Pulmonary artery endothelial cell (primary cell): ENCODE results near the gene PIGR. TPM values are rescaled to one million over a fixed set of nuclear protein-coding genes. Genes with fewer than 3 reads are reported as not detected.

ENCODE experiments used
- DNase-seq: peaks from one replicate; pipeline ENCODE4 v3.0.0-alpha.2; 2011; ENCODE audit warnings: low read depth, low spot score
- total RNA-seq: library from RNA; depleted of rRNA; stranded (reverse); fragments of >200 nt; gene quantifications from 2 replicates; pipeline ENCODE4 v1.2.3, GENCODE V29; 2014

Gene PIGR
- total RNA-seq, 1 donor from 2014 or later, result not detected

DNA sequence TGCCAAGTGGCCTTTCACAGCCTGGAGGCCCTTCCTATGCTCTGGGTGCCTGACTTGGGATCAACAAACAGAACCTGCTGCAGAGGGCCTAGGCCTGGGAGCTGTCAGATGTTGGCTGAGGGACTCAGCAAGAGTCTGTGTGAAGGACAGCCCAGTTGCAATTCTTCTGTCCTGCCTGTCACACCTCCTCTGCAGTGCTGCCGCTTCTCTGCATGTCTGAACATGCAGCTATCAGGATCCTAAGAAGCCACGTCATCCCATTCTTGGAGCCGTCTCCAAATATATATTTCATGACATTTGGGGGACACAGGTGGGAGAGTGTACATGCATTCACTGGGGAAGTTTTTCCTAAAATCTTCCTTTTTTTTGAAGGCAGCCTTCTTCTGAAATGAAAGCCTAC lies 15.4 kb upstream of the PIGR start:
- no peak for DNase-seq

DNA sequence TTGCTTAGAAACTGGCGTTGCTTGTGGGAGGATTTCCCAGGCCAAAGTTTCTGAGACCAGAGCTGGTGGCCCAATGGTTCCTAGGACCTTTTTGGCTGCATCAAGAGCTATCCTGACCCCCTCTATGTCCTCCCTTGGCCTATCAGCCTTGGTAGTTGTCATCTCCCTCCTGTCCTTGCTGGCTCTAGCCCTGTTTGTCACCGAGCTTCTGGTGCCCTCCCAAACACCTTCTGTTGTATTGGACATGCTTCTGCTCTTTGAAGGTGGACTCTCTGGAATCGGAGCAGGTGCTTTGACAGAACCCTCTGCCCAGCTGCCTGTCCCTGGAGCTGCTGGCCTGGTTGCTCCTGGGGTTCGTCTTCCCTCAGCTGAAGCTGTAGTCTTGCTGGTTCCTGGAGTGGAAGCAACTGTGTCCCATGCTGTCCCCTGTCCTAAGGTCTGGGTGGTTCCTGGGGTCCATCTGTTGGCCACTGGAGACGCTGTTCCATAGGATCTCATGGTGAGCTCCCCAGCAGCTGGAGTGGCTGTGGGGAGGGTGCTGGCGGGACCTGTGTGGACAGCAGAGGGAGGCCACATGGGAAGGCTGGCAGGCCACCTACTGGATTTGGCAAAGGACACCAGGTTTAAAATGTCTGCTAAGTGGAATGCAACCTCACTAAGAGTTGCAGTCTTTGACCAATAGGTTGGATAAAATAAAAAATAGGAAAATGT lies 14.6 kb upstream of the PIGR start:
- no peak for DNase-seq

DNA sequence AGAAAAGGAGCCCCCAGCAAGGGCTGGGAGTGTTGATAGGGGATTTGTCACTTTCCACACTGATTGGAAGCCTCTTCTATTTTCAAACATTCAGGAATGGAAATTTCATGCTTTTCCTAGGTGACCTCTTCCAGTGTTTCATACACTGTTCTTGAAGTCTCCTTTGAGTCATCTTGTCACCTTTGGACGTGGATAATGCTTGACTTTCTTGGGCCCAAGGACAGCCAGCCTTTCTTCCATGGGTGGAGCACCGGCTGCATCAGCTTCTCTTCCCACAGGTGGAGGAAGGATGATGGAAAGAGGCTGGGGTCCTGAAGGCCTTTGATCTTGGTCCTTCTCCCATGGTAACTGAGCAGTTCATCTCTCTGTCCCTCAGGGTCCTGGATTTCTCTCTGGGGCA lies 11.9 kb upstream of the PIGR start:
- no peak for DNase-seq

DNA sequence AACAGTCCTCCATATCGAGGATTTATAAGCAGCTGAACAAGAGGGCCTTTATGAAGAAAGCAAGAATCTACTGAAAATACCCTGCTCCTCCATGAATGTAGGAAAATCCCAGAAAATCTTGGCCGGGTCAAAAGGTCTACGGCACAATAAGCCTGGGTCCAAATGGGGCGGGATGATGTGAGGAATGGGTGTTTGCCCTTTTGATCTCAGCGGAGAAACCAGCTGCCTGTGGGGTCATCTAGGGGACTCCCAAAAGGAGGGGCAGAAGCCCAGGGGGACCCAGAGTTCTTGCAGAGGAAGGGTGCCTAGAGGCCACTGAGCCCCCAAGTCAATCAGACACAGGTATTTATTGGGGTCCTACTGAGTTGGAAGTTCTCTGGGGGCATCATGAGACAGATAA lies 11.4 kb upstream of the PIGR start:
- no peak for DNase-seq

DNA sequence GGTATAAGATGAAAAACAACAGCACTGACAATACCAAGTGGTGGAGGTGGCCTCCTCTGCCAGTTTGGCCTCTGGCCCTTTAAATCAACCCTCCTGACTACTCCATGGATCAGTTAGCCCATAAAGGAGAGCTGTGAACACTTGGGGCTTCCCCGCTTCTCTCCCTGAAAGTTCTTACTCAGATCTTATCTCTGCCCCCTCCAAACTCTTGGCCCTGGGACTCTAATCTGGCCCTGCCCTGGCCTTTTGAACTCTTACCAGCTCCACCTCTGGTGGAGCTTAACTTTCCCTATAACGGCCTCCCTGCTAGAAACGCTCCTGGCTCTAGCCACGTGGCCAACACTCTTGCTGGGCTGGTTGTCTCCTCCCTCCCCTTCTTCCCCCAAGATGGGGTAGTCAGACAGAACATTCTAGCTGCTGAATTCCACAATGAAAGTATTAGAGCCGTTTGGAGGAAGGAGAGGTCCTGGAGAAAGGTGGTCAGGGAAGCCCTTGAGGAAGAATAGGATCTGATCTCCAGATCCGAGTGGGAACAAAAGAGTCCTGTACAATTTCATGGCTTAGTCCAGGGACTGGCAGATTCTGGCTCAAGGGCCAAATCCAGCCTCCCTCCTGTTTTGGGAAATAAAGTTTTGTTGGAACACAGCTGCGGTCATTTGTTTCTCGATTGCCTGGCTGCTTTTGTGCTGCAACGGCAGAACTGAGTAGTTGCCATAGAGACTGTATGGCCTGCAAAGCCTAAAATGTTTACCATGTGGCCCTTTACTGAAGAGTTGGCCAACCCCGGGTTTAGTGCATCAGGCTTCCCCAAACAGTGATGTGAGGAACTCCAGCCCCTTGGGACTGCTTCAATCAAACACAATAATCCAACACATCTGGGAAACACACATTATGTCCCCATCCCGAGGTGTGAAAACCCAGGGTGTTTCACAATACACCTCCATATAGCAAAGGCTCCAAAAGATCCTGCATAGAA lies 9.5 kb upstream of the PIGR start:
- DNase-seq, result no peak

DNA sequence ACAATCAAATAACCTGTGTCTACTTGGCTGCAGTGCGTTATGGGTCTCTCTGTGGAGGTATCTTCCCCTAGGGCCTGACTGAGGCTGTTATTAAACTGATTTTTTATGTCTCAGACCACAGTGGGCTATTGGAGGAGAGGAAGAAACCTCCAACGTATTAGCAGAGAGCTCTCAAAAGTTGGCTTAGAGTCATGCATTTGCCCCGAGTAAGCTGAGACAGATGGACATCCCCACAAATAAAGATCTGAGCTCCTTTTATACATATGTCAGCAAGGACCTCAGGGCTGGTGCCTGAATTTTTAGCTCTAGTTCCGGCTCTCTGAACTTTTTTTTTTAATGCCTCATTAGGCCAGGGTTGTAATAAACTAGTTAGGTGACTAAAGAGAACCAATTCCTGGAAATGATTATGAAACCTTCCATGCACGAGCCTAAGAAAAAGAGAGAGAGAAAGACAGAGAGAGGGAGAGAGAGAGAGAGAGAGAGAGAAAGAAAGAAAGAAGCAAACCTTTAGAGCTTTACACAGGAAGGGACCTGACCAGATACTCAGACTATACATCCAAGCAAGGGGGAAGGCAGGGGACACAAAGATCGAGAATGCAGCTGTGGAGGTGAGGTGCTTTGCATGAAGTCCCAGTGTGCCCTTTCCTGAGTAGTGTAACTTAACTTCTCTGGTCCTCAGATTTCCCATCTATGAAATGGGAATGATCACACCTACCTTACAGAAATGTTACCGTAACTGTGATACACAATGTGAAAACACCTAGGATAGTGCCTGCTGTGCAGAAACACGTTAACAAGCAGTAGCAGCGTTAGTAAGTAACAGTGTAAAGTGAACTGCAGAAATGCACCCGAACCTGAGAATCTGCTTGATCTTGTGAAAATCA lies 8.4 kb upstream of the PIGR start:
- DNase-seq, result no peak

DNA sequence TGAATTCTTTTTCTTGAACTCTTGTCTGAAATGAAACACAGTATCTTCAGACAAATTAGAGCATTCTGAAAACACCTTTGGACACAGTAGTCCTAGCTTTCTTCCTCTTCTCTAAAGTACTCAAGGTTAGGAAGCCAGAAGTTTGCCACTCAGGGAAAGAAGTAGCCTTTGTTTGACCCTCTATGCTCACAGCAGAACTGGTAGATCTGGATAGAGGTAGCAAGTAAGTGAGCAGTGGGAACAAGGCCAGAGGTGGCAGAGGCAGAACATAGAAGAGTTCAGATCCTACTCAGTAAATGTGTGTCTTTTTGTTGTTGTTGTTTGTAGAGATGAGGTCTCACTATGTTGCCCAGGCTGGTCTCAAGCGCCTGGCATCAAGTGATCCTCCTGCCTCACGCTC lies 7.4 kb upstream of the PIGR start:
- no peak for DNase-seq

DNA sequence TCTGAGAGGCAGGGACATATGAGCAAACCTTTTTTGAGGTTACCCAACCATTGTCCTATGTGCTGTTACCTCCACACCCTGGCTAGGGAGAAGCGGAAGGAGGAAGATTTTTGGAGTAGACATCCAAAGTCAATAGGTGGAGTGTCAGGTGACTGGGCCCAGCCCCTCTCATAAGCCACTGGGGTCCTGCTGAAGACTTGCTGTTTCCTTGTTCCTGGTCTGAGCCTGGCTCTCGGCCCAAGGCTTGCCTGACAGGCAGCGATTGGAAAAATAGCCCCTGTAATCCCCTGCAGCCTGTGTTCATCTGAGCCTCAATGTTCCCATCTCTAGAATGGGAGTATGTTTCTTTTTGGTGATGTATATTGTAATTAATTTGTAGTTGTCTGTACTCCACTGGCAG lies 6.9 kb upstream of the PIGR start:
- DNase-seq, result no peak

DNA sequence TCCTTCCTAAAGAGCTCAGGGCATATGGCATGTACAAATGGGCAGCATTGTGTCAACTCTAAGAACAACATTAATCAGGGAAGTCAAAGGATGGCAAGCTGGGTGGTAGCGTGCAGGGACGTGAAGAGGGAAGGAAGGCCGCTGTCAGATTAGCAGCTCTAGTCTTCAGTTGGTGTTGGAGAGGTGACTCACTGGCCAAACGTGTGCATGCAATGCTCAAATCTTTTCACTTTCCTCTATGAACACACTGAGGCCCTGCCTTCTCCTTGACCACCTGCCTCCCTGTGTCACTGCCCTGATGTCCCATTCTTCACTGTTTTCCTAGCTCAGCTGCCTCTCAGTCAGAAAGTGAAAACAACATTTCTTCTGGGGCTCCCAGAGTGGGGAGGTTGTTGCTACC lies 5.9 kb upstream of the PIGR start:
- no peak for DNase-seq

DNA sequence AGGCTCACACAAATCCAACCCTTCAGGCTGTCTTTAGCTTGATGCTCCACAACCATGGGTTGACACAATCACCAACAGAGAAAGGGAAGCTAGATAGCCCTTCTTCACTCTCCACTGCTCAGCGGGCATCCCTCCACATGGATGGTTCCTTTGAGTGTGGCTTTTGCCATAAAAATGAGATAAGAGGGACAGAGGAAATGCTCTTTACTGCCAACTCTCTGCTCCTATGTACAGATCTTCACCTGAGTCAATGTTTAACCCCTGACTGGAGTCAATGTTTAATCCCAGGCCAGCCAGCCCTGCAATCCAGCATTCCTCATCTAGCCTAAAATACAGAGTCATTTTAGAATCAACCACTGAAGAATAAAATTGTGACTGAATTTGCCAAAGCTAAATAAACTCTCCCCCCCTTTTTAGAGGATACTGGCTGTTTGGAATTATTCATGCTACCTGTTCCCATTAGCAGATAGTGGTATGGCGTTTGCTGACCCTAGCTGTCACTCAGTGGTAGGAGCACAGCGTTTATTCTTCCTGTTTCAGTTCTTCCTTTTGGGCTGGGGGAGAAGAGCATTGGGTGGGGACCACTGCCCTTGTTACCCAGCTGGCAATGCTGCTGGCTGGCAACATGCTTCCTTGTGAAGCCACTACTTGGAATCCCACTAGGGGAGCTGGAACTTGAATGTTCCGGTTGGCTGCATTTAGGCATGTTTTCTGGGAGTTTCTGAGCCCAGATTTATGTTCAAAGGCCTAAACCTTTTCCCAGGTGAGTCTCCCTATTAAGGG lies 5.2 kb upstream of the PIGR start:
- no peak for DNase-seq

DNA sequence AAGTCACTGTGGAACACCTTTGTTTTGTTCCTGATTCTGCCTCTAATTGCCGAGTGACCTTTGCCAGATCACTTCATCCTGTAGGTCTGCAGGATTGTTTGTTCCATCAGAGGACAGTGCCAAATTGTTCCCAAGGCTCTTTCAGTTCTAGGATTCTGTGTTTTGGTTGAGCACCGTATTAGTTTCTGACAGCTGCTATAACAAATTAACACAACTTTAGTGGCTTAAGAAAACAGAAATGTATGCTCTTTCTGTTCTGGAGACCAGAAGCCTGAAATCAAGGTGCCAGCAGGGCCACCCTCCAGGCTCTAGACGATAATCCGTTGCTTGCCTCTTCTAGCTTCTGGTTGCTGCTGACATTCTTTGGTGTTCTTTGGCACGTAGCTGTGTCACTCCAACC lies 3.4 kb upstream of the PIGR start:
- DNase-seq, result no peak

DNA sequence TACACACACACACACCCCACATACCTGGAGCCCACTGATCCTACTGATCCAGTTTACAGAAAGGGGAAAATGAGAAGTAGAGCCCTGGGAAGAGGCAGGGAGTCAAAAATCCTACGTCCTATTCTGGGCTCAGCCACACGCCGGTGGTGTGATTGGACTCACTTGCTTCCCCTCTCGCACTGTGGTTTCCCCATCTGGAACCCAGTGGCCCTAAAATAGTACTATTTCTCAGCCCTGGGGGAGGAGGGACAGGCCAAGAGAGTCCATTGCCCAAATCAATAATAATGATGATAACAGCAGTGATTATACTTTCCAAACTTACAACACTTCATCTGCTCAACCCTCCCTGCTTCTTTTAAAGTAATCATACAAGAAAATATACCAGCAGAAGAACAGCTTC lies 2.9 kb upstream of the PIGR start:
- no peak for DNase-seq

DNA sequence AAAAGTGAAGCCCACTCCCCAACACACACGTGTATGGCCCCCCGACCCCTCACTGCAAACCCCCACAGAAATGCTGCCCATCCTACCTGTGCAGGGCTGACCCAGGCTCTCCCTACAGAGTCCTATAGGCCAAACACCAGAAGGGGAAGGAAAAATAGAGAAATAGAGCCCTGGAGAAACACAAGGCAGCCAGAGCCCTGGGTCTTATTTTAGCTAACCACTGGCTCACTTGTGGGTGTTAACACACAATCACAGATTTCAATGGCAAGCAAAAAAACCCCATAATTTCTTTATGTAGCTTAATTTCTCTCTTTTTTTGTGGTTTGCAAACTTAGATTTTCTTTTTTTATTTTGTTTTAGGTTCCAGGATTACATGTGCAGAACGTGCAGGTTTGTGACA lies 989 bp upstream of the PIGR start:
- no peak for DNase-seq

DNA sequence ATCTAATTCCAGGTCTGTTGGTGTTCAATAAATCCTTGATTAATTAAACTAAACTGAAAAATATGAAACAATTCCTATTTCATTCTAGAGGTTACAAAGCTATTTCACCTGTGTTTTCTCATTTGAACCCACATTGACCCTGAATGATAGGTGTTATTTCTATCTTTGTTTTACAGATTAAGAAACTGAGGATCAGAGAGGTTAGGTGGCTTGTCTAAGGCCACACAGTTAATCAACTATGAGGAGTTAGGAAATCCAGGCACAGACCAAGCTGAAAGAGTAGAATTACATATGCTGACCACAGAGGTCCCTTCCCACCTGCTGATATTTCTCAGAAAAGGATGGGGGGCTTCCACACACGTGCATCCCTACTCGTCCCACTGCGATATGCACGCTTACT lies 487 bp downstream of the PIGR start:
- DNase-seq, result no peak

DNA sequence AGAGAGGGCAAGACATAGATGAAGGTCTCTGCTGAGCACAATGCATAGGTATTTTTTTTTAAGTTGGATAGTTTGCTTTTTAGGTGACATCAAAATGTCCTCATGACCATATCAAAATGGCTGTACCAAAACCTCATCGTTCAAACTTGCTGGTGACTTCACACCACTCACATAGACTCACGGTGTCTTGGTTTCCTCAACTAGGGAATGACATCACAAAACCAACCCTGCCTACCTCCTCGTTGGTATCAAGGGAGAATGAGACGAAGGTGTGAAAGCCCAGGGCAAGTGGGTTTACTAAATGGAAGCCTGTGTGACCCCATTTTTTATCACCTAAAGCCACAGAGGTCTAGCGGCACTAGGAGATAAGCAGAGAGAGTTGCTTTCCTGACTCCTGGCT lies 1.6 kb downstream of the PIGR start:
- no peak for DNase-seq

DNA sequence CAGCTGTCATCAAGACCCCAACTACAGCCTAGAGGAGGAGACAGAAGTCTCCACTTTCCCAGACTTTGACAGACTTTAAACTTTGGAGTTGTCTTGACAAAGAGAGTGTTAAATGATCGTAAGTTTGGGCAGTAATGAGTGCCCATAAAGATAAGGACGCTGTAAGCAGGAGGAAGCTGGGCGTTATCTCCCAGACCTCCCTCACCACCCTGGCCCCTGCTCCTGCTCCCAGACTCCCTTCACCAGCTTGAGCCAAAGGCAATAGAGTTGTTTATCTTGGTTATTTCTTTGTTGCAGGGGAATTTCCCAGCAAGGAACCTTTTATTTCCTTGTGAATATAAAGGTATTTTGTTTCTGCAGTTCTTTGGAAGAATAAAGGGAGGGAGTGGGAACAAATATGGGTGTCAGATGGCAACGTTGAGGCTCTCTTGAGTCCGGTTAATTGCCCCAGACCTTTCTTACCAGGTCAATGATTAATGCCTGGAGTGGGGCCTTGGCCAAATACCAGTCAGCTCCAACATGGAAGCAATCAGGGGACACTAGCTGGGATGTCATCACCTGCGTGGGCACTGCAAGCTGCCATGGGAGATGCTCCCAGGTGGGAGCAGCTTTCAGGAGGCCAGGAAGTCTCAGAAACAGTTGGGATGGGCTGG lies 4.4 kb downstream of the PIGR start:
- DNase-seq, result no peak

DNA sequence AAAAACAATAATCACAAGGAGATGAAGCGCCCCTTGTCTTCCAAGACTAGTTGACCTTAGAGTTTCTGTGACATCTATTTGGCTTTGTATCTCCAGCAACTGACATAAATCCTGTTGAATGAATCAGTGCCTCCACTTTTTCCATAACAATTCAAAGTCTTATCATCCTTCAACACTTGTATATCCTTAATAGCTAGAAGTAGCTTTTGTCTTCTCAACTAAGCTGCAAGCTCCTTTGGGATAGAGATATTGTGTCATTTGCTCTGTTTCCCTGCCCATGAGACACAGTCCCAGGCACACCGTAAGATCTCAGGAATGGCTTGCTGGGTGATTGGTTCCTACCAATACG lies 5.7 kb downstream of the PIGR start:
- DNase-seq, result no peak

DNA sequence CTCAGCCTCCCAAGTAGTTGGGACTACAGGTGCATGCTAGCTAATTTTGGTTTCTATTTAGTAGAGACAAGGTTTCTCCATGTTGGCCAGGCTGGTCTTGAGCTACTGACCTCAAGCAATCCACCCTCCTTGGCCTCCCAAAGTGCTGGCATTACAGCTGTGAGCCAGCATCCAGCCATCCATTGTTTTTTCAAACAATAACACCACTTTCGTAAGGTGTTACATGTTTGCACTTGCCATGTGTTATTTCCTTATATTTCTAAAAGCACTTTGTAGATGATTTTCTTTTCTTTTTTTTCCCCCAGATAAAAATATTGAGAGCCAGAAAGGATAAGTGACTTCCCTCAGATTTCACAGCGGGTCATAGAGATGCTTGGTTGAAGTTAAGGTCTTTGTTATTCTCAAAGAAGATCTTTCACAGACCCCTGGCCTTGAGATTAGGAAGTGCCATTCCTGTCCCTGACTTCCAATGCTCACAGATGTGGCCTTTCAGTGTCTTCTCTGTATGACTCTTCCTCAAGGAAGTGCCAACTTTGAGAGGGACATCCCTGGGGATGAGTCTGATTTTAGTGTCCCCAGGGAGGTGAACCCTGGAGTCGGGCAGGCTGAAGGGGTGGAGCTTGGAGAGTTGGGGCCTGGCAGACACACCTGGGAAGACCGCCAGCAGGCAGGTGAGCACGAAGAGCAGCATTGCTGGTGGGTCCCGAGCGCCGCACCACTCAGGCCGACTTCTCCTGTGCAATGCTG lies 6.3 kb downstream of the PIGR start:
- DNase-seq, result no peak

DNA sequence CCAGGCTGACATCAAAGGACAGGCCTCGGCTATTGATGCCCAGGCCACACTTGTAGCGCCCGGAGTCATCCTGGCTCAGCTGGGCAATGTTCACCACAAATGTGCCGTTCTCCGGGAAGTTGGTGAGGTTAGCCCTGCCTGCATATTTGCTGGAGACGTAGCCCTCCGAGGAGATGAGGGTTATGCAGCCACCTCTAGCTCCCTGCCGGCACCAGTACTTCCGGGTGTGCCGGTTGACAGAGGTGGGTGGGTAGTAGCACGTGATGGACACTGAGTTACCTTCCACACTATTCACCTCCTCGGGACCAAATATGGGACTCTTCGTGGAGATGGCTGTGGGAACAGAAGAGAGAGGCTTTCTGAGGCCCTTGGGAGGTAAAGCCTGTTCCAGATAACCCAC lies 7.1 kb downstream of the PIGR start:
- no peak for DNase-seq

DNA sequence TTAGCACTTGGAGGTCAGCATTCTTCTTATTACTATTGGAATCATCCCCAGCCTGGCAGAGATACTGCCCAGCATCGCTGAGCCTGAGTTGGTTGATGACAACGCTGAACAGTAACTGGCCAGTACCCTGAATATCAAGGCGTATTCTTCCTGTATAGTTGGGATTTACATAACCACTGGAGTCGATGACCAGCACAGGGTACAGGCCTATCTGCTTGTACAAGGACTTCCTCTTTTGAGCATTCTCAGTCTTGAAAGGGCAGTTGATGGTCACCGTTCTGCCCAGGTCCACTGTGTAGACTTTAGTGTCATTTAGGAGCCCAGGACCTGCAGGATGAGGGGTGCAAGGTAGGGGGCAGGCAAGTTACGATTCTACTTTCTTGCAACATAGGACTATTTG lies 8.8 kb downstream of the PIGR start:
- DNase-seq, result no peak
